Glutamatergic neuron (in vitro differentiated cells): ENCODE results near the gene WDR59. TPM values are rescaled to one million over a fixed set of nuclear protein-coding genes. Genes with fewer than 3 reads are reported as not detected.
"Not testable (repeated sequence)": the region's sequence is repeated elsewhere in the genome, so short reads cannot be mapped to it uniquely, and the experiment has no call there.

Source experiments
- DNase-seq: peaks from one replicate; pipeline ENCODE4 v3.0.0; 2022
- H3K27ac Mint-ChIP-seq: one replicate; pipeline ENCODE4 v1.8.0; 2020; ENCODE audit warnings: mild to moderate bottlenecking, mixed read lengths, inconsistent platforms; ENCODE audit not compliant: unreplicated experiment
- H3K27me3 Mint-ChIP-seq: one replicate; pipeline ENCODE4 v1.8.0; 2020; ENCODE audit warnings: mild to moderate bottlenecking, moderate library complexity, mixed read lengths, inconsistent platforms; ENCODE audit not compliant: unreplicated experiment
- H3K36me3 Mint-ChIP-seq: one replicate; pipeline ENCODE4 v1.8.0; 2020; ENCODE audit warnings: mild to moderate bottlenecking, mixed read lengths, inconsistent platforms; ENCODE audit not compliant: unreplicated experiment
- H3K4me1 Mint-ChIP-seq: one replicate; pipeline ENCODE4 v1.8.0; 2020; ENCODE audit warnings: mild to moderate bottlenecking, low read depth, mixed read lengths, inconsistent platforms; ENCODE audit not compliant: unreplicated experiment
- H3K4me3 Mint-ChIP-seq: one replicate; pipeline ENCODE4 v1.8.0; 2020; ENCODE audit warnings: mild to moderate bottlenecking, mixed read lengths, inconsistent platforms; ENCODE audit not compliant: unreplicated experiment
- H3K9me3 Mint-ChIP-seq: one replicate; pipeline ENCODE4 v1.8.0; 2020; ENCODE audit warnings: mild to moderate bottlenecking, moderate library complexity, mixed read lengths, inconsistent platforms; ENCODE audit not compliant: unreplicated experiment
- CTCF ChIP-seq: fragments of 200-600 bp; sonication (generic); IDR thresholded peaks from one replicate; pipeline ENCODE4 v1.5.0; 2021; ENCODE audit not compliant: partially characterized antibody, unreplicated experiment
- total RNA-seq: library from RNA; stranded (reverse); fragmentation: NEBNext Ultra II Directional; extraction: Animal tissue kit (Norgen Biotek cat#: 25700); gene quantifications from one replicate; pipeline ENCODE4 v1.2.1, GENCODE V29; 2021; ENCODE audit not compliant: unreplicated experiment

The WDR59 gene
- total RNA-seq, 1 donor from 2014 or later: 65.9 TPM

GRCh38 chr16:75019007-75019406, 34.1 kb upstream of the WDR59 start:
- no peak for DNase-seq
- TF ChIP-seq CTCF: no peak
- H3K27me3 Mint-ChIP-seq: no peaks in the 10 kb centered on the region
- H3K36me3 Mint-ChIP-seq: peaks cover 17% of the 10 kb centered on the region
- H3K27ac Mint-ChIP-seq: no peak overlapping the region
- H3K9me3 Mint-ChIP-seq: peaks cover 3% of the 10 kb centered on the region
- no peak overlapping the region for H3K4me3 Mint-ChIP-seq
- H3K4me1 Mint-ChIP-seq: peaks cover 3% of the 10 kb centered on the region

GRCh38 chr16:75017670-75018525, 33.0 kb upstream of the WDR59 start:
- no peaks in the 10 kb centered on the region for H3K27me3 Mint-ChIP-seq
- peaks cover 17% of the 10 kb centered on the region for H3K36me3 Mint-ChIP-seq
- peaks cover 3% of the 10 kb centered on the region for H3K4me1 Mint-ChIP-seq
- no peak for DNase-seq
- no peak for TF ChIP-seq CTCF
- no peak overlapping the region for H3K4me3 Mint-ChIP-seq
- no peak overlapping the region for H3K27ac Mint-ChIP-seq
- H3K9me3 Mint-ChIP-seq: peaks cover 3% of the 10 kb centered on the region

GRCh38 chr16:75016451-75017081, 31.6 kb upstream of the WDR59 start:
- not testable (repeated sequence) for H3K27me3 Mint-ChIP-seq, H3K4me3 Mint-ChIP-seq, H3K36me3 Mint-ChIP-seq, H3K9me3 Mint-ChIP-seq, DNase-seq, H3K27ac Mint-ChIP-seq
- H3K4me1 Mint-ChIP-seq: peaks cover 14% of the 10 kb centered on the region

GRCh38 chr16:75014318-75014717, 29.4 kb upstream of the WDR59 start:
- H3K36me3 Mint-ChIP-seq: no peaks in the 10 kb centered on the region
- no peak overlapping the region for H3K4me3 Mint-ChIP-seq

GRCh38 chr16:75013123-75013522, 28.2 kb upstream of the WDR59 start:
- not testable (repeated sequence) for H3K9me3 Mint-ChIP-seq, H3K27me3 Mint-ChIP-seq, H3K4me3 Mint-ChIP-seq, DNase-seq, H3K27ac Mint-ChIP-seq, H3K36me3 Mint-ChIP-seq
- H3K4me1 Mint-ChIP-seq: peaks cover 19% of the 10 kb centered on the region

More at GRCh38 chr16:75014318-75014717, 29.4 kb upstream of the WDR59 start:
- Mint-ChIP-seq H3K4me1 (peaks cover 19% of the 10 kb centered on the region), H3K9me3 (no peaks in the 10 kb centered on the region), H3K27me3 (no peaks in the 10 kb centered on the region), H3K27ac (no peak overlapping the region)
- DNase-seq: no peak
- TF ChIP-seq CTCF: no peak
